K562 (cell line): Measurements from ENCODE around the gene SLC66A3. TPM values are rescaled to one million over a fixed set of nuclear protein-coding genes. Genes with fewer than 3 reads are reported as not detected.

Experiments used
- ATAC-seq: fragments of 200-7000 bp; cut with Tn5 transposase; 3 replicates; pipeline ENCODE4 v1.9.1; 2020; ENCODE audit warnings: moderate library complexity
- BruUV-seq: library from RNA; stranded (reverse); fragments of 400-500 nt; replicated peaks from 2 replicates; lab custom pipeline; 2021; lab: Mats Ljungman, UMichigan
- CTCF ChIA-PET: fragments of 300-600 bp; formaldehyde crosslinking; extraction: SDS; loops from one replicate; lab custom pipeline; 2021; ENCODE audit warnings: low intra/inter-chr PET ratio; lab: Yijun Ruan, JAX
- POLR2A ChIA-PET: fragments of 300-600, 350-650 bp; sonication (Branson Sonifier 250); formaldehyde crosslinking; extraction: SDS; loops from one replicate; lab custom pipeline; 2021; ENCODE audit warnings: antibody characterized with exemption, inconsistent platforms; lab: Yijun Ruan, JAX
- DNase-seq, 4 experiments: peaks; one replicate each; pipeline versions ENCODE4 v3.0.0 to v3.0.0-alpha.2; 2011 to 2018; ENCODE audit warnings: low spot score in 3 of 4, mixed read lengths in 3 of 4; ENCODE audit errors: extremely low read depth in 1 of 4
- FAIRE-seq: peaks from 2 replicates; lab custom pipeline; 2011; peaks lifted over from hg19 to GRCh38; lab: Jason Lieb, UNC
- H2AFZ ChIP-seq: 2 replicates; pipeline ENCODE4 v1.6.0; 2011; ENCODE audit warnings: low read depth, low read length, control low read depth, inconsistent platforms
- H3K27ac ChIP-seq: fragments of 200-600 bp; 3 replicates; pipeline ENCODE4 v1.8.0; 2011; ENCODE audit warnings: low read depth, mild to moderate bottlenecking, control low read depth, inconsistent platforms, low read length, moderate library complexity, mixed read lengths; ENCODE audit errors: extremely low read depth
- H3K27me3 ChIP-seq, 2 experiments: fragments of 300-600 bp in 1 of 2; 2 replicates in 1 of 2; 3 replicates in 1 of 2; pipeline versions ENCODE4 v1.6.0 to v1.8.0; 2011; ENCODE audit warnings: inconsistent platforms in 2 of 2, low read length in 2 of 2, mild to moderate bottlenecking in 1 of 2, mixed read lengths in 1 of 2, moderate library complexity in 1 of 2; ENCODE audit not compliant: control insufficient read depth in 2 of 2, insufficient read depth in 2 of 2
- H3K36me3 ChIP-seq: fragments of 300-600 bp; 3 replicates; pipeline ENCODE4 v1.8.0; 2011; ENCODE audit warnings: mild to moderate bottlenecking, low read length, inconsistent platforms; ENCODE audit not compliant: control insufficient read depth, insufficient read depth
- H3K4me1 ChIP-seq, 2 experiments: fragments of 200-600 bp in 1 of 2; replicated peaks in 1 of 2; 2 replicates in 1 of 2; 3 replicates in 1 of 2; pipeline versions ENCODE4 v1.5.1 to v1.8.0; 2011; ENCODE audit warnings: inconsistent platforms in 2 of 2, low read length in 2 of 2, mild to moderate bottlenecking in 1 of 2, mixed read lengths in 1 of 2, moderate library complexity in 1 of 2; ENCODE audit not compliant: control insufficient read depth in 2 of 2, insufficient read depth in 2 of 2
- H3K4me2 ChIP-seq: 2 replicates; pipeline ENCODE4 v1.6.1; 2011; ENCODE audit warnings: low read length, control low read depth, inconsistent platforms, mixed read lengths; ENCODE audit not compliant: insufficient read depth
- H3K4me3 ChIP-seq: fragments of 200-600 bp; sonication (generic), shearing (Covaris generic); 2 replicates; pipeline ENCODE4 v1.5.1; 2016; ENCODE audit warnings: control low read depth, inconsistent platforms
- H3K79me2 ChIP-seq: fragments of 200-600 bp; 3 replicates; pipeline ENCODE4 v1.8.0; 2011; ENCODE audit warnings: low read length, inconsistent platforms; ENCODE audit not compliant: control insufficient read depth, insufficient read depth
- H3K9ac ChIP-seq, 2 experiments: 2 replicates each; pipeline versions ENCODE4 v1.6.0 to v1.6.1; 2011; ENCODE audit warnings: low read depth in 2 of 2, low read length in 2 of 2, control low read depth in 1 of 2, inconsistent platforms in 1 of 2, mild to moderate bottlenecking in 1 of 2, mixed read lengths in 1 of 2; ENCODE audit not compliant: insufficient read depth in 1 of 2
- H3K9me1 ChIP-seq: one replicate; pipeline ENCODE4 v1.6.0; 2011; ENCODE audit warnings: inconsistent platforms, mild to moderate bottlenecking, low read length, moderate library complexity; ENCODE audit not compliant: control insufficient read depth, insufficient read depth
- H3K9me3 ChIP-seq: replicated peaks from 2 replicates; pipeline ENCODE4 v1.5.1; 2011; ENCODE audit warnings: low read depth, low read length, inconsistent platforms; ENCODE audit not compliant: control insufficient read depth, insufficient read depth
- H4K20me1 ChIP-seq: replicated peaks from 2 replicates; pipeline ENCODE4 v1.6.1; 2011; ENCODE audit warnings: low read length, inconsistent platforms, mixed read lengths; ENCODE audit not compliant: control insufficient read depth, insufficient read depth
- AFF1 ChIP-seq, 2 experiments: fragments of 450-650 bp; IDR thresholded peaks; 2 replicates each; pipeline ENCODE4 v1.6.1; 2018; ENCODE audit warnings: mild to moderate bottlenecking in 2 of 2, low read depth in 1 of 2; ENCODE audit not compliant: partially characterized antibody in 2 of 2
- ARID3B ChIP-seq: fragments of 250-450 bp; sonication (Bioruptor Pico); IDR thresholded peaks from 2 replicates; pipeline ENCODE4 v1.4.0; 2020; ENCODE audit warnings: borderline replicate concordance
- ATF3 ChIP-seq, 2 experiments: fragments of 450-650 bp in 1 of 2; sonication (generic) in 1 of 2; formaldehyde crosslinking in 1 of 2; IDR thresholded peaks in 1 of 2; conservative IDR thresholded peaks in 1 of 2; 2 replicates each; pipeline versions ENCODE4 v1.6.1 to v1.8.1; 2016 to 2023; ENCODE audit warnings: mild to moderate bottlenecking in 2 of 2, moderate library complexity in 2 of 2, inconsistent platforms in 1 of 2, missing genetic modification reagents in 1 of 2
- CTBP1 ChIP-seq: fragments of 450-650 bp; IDR thresholded peaks from 2 replicates; pipeline ENCODE4 v1.6.1; 2016; ENCODE audit warnings: borderline replicate concordance
- EGR1 ChIP-seq: fragments of 450-650 bp; conservative IDR thresholded peaks from 2 replicates; pipeline ENCODE4 v1.6.1; 2017; ENCODE audit warnings: mild to moderate bottlenecking
- ELF1 ChIP-seq: fragments of 200-800 bp; sonication (Bioruptor generic); IDR thresholded peaks from 2 replicates; pipeline ENCODE4 v1.6.1; 2016; ENCODE audit warnings: missing genetic modification characterization, missing compliant biosample characterization
- NEUROD1 ChIP-seq: fragments of 150-350 bp; IDR thresholded peaks from 2 replicates; pipeline ENCODE4 v1.6.1; 2014; ENCODE audit warnings: borderline replicate concordance, low read length, low read depth; ENCODE audit not compliant: partially characterized antibody
- NFYB ChIP-seq: IDR thresholded peaks from 2 replicates; pipeline ENCODE4 v1.6.1; 2011; ENCODE audit warnings: mild to moderate bottlenecking, moderate library complexity; ENCODE audit not compliant: insufficient read length; ENCODE audit errors: extremely low read depth
- PTTG1 ChIP-seq: fragments of 450-650 bp; IDR thresholded peaks from 2 replicates; pipeline ENCODE4 v1.6.1; 2016; ENCODE audit warnings: low read depth, mild to moderate bottlenecking, missing genetic modification characterization, missing compliant biosample characterization
- SRSF7 ChIP-seq: fragments of 200-400 bp; formaldehyde crosslinking; optimal IDR thresholded peaks from 2 replicates; pipeline ENCODE3; 2017; ENCODE audit warnings: mild to moderate bottlenecking, low read depth, low read length
- TSC22D4 ChIP-seq: fragments of 450-650 bp; IDR thresholded peaks from 2 replicates; pipeline ENCODE4 v1.6.1; 2016; ENCODE audit warnings: missing genetic modification characterization, missing biosample characterization, control low read depth
- ZNF146 ChIP-seq: IDR thresholded peaks from one replicate; pipeline ENCODE4 v1.6.1; 2018; ENCODE audit warnings: missing compliant biosample characterization; ENCODE audit not compliant: unreplicated experiment
- ZNF384 ChIP-seq: IDR thresholded peaks from 2 replicates; pipeline ENCODE4 v1.6.1; 2012; ENCODE audit warnings: low read depth, low read length, improper control_type of control experiment
- ZNF583 ChIP-seq: fragments of 250-450 bp; sonication (Bioruptor Pico); IDR thresholded peaks from 2 replicates; pipeline ENCODE4 v1.4.0; 2020
- WGBS: fragments of 100-300 bp; shearing (Covaris generic); methylation state at CpG from one replicate; pipeline ENCODE4 v1.1.6; 2016; ENCODE audit warnings: low coverage, mixed read lengths; ENCODE audit not compliant: insufficient coverage; ENCODE audit errors: missing lambda C conversion rate; 5-methylcytosine and 5-hydroxymethylcytosine counted together
- in situ Hi-C: fragments of 300-500 bp; cut with MboI; formaldehyde crosslinking; loops from 4 replicates; pipeline ENCODE4 v1.15.0; 2018; ENCODE audit warnings: inconsistent platforms, mixed read lengths
- intact Hi-C: fragments of 100-400 bp; cut with micrococcal nuclease; formaldehyde crosslinking; loops from 2 replicates; pipeline ENCODE4 v1.14.2; 2022
- polyA plus RNA-seq, 8 experiments: library from polyadenylated mRNA; depleted of rRNA in 4 of 8; stranded (reverse) in 5 of 8; unstranded in 3 of 8; fragments of >200 nt; fragmentation: Nextera tagmentation in 2 of 8; fragmentation: Illumina TruSeq in 1 of 8; extraction: Ambion mirVana in 2 of 8; extraction: Trizol in 1 of 8; gene quantifications; 2 replicates each; pipeline versions ENCODE4 v1.2.1 to v1.2.3, GENCODE V29; 2011 to 2014; ENCODE audit warnings: inconsistent platforms in 1 of 8, missing spikeins in 1 of 8
- total RNA-seq, 7 experiments: library from RNA; depleted of rRNA in 6 of 7; stranded (reverse); fragments of >200 nt in 6 of 7; fragmentation: Illumina TruSeq in 2 of 7; extraction: Trizol in 2 of 7; gene quantifications; 2 replicates each; pipeline versions ENCODE4 v1.2.1 to v1.2.3, GENCODE V29; 2011 to 2021; ENCODE audit warnings: low replicate concordance in 1 of 7

SLC66A3 gene
- total and polyA plus RNA-seq, 9 of the 15 experiments (the other 6 are each of a cell fraction or from before 2014, with no cell fraction given) = 2.8 to 30.0 (median 9.1) TPM

GRCh38 chr2:11141319-11141718 is 13.9 kb upstream of the SLC66A3 start:
- in situ Hi-C loops = loop anchor here (25.0 kb wide), 1 partner anchor 271 kb away; no protein-coding TSS in a partner anchor
- H3K4me1 ChIP-seq = no peaks in the 10 kb centered on the region
- H3K9ac ChIP-seq = no peak overlapping the region
- peaks cover 12 to 50% of the 10 kb centered on the region in 2 experiments for H3K27me3 ChIP-seq
- no peak overlapping the region for H3K4me3 ChIP-seq
- BruUV-seq = no TSS peak
- H3K36me3 ChIP-seq = no peaks in the 10 kb centered on the region
- POLR2A ChIA-PET = interaction anchor here (0.7 kb wide), 1 partner anchor 34 kb away, joined by 3 read pairs; no protein-coding TSS in a partner anchor
- CTCF ChIA-PET = no interaction called here
- no peaks in the 10 kb centered on the region for H3K9me3 ChIP-seq
- intact Hi-C loops = no loop called here
- ATAC-seq (no peak), DNase-seq (no peak), FAIRE-seq (no peak)
- H2AFZ ChIP-seq = no peak overlapping the region
- H3K9me1 ChIP-seq = no peaks in the 10 kb centered on the region
- H3K4me2 ChIP-seq = no peak overlapping the region
- H4K20me1 ChIP-seq = no peaks in the 10 kb centered on the region
- no peaks in the 10 kb centered on the region for H3K79me2 ChIP-seq
- H3K27ac ChIP-seq = no peak overlapping the region
- 0% methylated on average over 4 of the region's 4 CpGs for WGBS
- no peak for TF ChIP-seq NEUROD1
- no peak for TF ChIP-seq ELF1 (tag)
- TF ChIP-seq TSC22D4 (tag) = no peak
- TF ChIP-seq ZNF583 = no peak
- TF ChIP-seq PTTG1 (tag) = no peak
- TF ChIP-seq ZNF146 (CRISPR knock-in tag) = no peak
- TF ChIP-seq NFYB = no peak
- TF ChIP-seq AFF1 (IDR thresholded peaks at IDR 0.05; ENCODE audit: low read depth in 1 of 2, partially characterized antibody in 2 of 2) = no peak
- TF ChIP-seq ATF3 (IDR thresholded peaks at IDR 0.05) = no peak
- TF ChIP-seq ATF3 (CRISPR knock-in tag; conservative IDR thresholded peaks at IDR 0.05) = no peak
- TF ChIP-seq ARID3B (CRISPR knock-in tag) = no peak
- no peak for TF ChIP-seq CTBP1
- TF ChIP-seq EGR1 = no peak
- TF ChIP-seq ZNF384 = no peak
- no peak for TF ChIP-seq SRSF7
